Smooth muscle cell (in vitro differentiated cells): ENCODE data around the gene RXRA. TPM values are rescaled to one million over a fixed set of nuclear protein-coding genes. Genes with fewer than 3 reads are reported as not detected.

ENCODE experiments used
- DNase-seq: peaks from one replicate; lab custom pipeline; 2025; ENCODE audit not compliant: unreplicated experiment; lab: John Stamatoyannopoulos, UW
- H2AFZ ChIP-seq: fragments of 200-600 bp; sonication (generic); 2 replicates; pipeline ENCODE4 v1.6.0; 2016; ENCODE audit warnings: antibody characterized with exemption, low read depth, mild to moderate bottlenecking
- H3F3A ChIP-seq: fragments of 200-600 bp; sonication (generic); 2 replicates; pipeline ENCODE4 v1.6.0; 2017; ENCODE audit warnings: antibody characterized with exemption, low read depth
- H3K27ac ChIP-seq: fragments of 200-600 bp; sonication (generic); 2 replicates; pipeline ENCODE4 v1.5.1; 2016; ENCODE audit warnings: low read depth, mild to moderate bottlenecking
- H3K27me3 ChIP-seq: fragments of 200-600 bp; sonication (generic); 2 replicates; pipeline ENCODE4 v1.6.1; 2016; ENCODE audit warnings: low read depth, mild to moderate bottlenecking
- H3K36me3 ChIP-seq: fragments of 200-600 bp; sonication (generic); 2 replicates; pipeline ENCODE4 v1.5.1; 2016; ENCODE audit warnings: low read depth
- H3K4me1 ChIP-seq: fragments of 200-600 bp; sonication (generic); 2 replicates; pipeline ENCODE4 v1.5.1; 2016; ENCODE audit warnings: low read depth
- H3K4me2 ChIP-seq: fragments of 200-600 bp; sonication (generic); 2 replicates; pipeline ENCODE4 v1.6.0; 2016; ENCODE audit warnings: mild to moderate bottlenecking
- H3K4me3 ChIP-seq: fragments of 200-600 bp; sonication (generic); 2 replicates; pipeline ENCODE4 v1.5.1; 2016; ENCODE audit warnings: mild to moderate bottlenecking
- H3K79me2 ChIP-seq: fragments of 200-600 bp; sonication (generic); 2 replicates; pipeline ENCODE4 v1.6.0; 2016; ENCODE audit warnings: low read depth, mild to moderate bottlenecking
- H3K9ac ChIP-seq: fragments of 200-600 bp; sonication (generic); 2 replicates; pipeline ENCODE4 v1.6.0; 2016; ENCODE audit warnings: low read depth
- H3K9me3 ChIP-seq: fragments of 200-600 bp; sonication (generic); replicated peaks from 2 replicates; pipeline ENCODE4 v1.5.1; 2016; ENCODE audit warnings: low read depth
- H4K20me1 ChIP-seq: fragments of 200-600 bp; sonication (generic); 2 replicates; pipeline ENCODE4 v1.6.0; 2016; ENCODE audit warnings: low read depth
- WGBS: methylation state at CpG from one replicate; pipeline ENCODE4 v1.1.7; 2016; ENCODE audit warnings: low lambda C conversion rate; 5-methylcytosine and 5-hydroxymethylcytosine counted together
- polyA plus RNA-seq: library from polyadenylated mRNA; unstranded; fragments of >200 nt; fragmentation: Nextera tagmentation; extraction: Ambion mirVana; gene quantifications from 2 replicates; pipeline ENCODE4 v1.2.1, GENCODE V29; 2016
- total RNA-seq: library from RNA; depleted of rRNA; stranded (reverse); fragments of >200 nt; gene quantifications from 2 replicates; pipeline ENCODE4 v1.2.3, GENCODE V29; 2014
- TF ChIP-seq, protein P1 (sequence below): fragments of 200-600 bp; sonication (generic); IDR thresholded peaks from 2 replicates; pipeline ENCODE4 v1.5.1; 2017; ENCODE audit warnings: borderline replicate concordance, mild to moderate bottlenecking, antibody characterized with exemption; ENCODE audit not compliant: insufficient read depth, poor library complexity, severe bottlenecking

The RXRA gene
- total and polyA plus RNA-seq, 2 experiments from 2014 or later, result 8.9 to 23.1 TPM

GRCh38 chr9:134419000-134419683 is 92.9 kb downstream of the RXRA start:
- no peak for DNase-seq
- H3K36me3 ChIP-seq, result no peaks in the 10 kb centered on the region
- TF ChIP-seq, protein P1, sequence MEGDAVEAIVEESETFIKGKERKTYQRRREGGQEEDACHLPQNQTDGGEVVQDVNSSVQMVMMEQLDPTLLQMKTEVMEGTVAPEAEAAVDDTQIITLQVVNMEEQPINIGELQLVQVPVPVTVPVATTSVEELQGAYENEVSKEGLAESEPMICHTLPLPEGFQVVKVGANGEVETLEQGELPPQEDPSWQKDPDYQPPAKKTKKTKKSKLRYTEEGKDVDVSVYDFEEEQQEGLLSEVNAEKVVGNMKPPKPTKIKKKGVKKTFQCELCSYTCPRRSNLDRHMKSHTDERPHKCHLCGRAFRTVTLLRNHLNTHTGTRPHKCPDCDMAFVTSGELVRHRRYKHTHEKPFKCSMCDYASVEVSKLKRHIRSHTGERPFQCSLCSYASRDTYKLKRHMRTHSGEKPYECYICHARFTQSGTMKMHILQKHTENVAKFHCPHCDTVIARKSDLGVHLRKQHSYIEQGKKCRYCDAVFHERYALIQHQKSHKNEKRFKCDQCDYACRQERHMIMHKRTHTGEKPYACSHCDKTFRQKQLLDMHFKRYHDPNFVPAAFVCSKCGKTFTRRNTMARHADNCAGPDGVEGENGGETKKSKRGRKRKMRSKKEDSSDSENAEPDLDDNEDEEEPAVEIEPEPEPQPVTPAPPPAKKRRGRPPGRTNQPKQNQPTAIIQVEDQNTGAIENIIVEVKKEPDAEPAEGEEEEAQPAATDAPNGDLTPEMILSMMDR, result no peak
- no peaks in the 10 kb centered on the region for H3K9me3 ChIP-seq
- peaks cover 87% of the 10 kb centered on the region for H4K20me1 ChIP-seq
- no peak overlapping the region for H3K27ac ChIP-seq
- no peaks in the 10 kb centered on the region for H3K27me3 ChIP-seq
- H3K9ac ChIP-seq, result no peak overlapping the region
- no peaks in the 10 kb centered on the region for H3K79me2 ChIP-seq
- no peak overlapping the region for H3K4me3 ChIP-seq
- no peak overlapping the region for H3K4me2 ChIP-seq
- H3F3A ChIP-seq, result no peaks in the 10 kb centered on the region
- no peaks in the 10 kb centered on the region for H3K4me1 ChIP-seq
- H2AFZ ChIP-seq, result no peak overlapping the region
- 93% methylated on average over 23 of the region's 23 CpGs for WGBS

- Histone ChIP-seq H4K20me1 (peaks cover 87% of the 10 kb centered on the region), H3K4me3 (no peak overlapping the region), H3K36me3 (no peaks in the 10 kb centered on the region), H3K9me3 (no peaks in the 10 kb centered on the region), H3K27ac (no peak overlapping the region), H3K9ac (no peak overlapping the region), H3K27me3 (no peaks in the 10 kb centered on the region), H3K4me2 (no peak overlapping the region), H3F3A (no peaks in the 10 kb centered on the region), H3K4me1 (no peaks in the 10 kb centered on the region), H3K79me2 (no peaks in the 10 kb centered on the region), H2AFZ (no peak overlapping the region)
- no peak for DNase-seq
- TF ChIP-seq, protein P1, result no peak
- WGBS, result 78% methylated on average over 10 of the region's 10 CpGs
These were observed 93.4 kb downstream of the RXRA start for GRCh38 chr9:134419684-134420076.

DNA sequence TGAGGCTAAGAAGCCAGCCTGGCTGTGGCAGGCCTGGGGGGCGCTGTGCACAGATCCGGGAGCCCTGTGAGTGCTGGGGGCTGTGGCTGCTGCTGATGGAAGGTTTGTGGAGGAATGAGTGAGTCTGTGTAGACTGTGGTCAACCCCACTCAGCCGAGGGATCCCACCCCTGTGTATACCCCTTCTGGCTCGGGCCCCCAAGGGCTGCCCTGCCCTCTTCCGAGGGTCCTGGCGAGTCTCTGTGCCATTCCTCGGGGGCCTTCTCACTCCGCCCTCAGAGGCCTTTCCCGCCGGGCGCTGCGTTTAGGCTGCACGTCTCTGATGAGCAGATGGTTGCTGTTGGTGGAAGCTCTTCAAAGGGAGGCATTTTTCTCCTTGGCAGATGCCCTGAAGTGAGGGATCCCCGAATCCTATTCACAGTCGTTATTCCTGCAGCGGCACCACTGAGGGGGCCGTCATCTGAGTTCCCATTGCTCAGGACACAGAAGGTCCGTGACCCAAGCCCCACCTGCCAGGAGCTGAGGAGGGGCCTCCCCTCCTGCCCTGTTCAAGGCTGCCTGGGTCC is 94.1 kb downstream of the RXRA start:
- no peaks in the 10 kb centered on the region for H3K36me3 ChIP-seq
- H4K20me1 ChIP-seq, result peaks cover 88% of the 10 kb centered on the region
- H3K9me3 ChIP-seq, result no peaks in the 10 kb centered on the region
- H3K79me2 ChIP-seq, result no peaks in the 10 kb centered on the region
- TF ChIP-seq, protein P1, result no peak
- DNase-seq, result no peak
- H3K4me2 ChIP-seq, result no peak overlapping the region
- H3K27me3 ChIP-seq, result no peaks in the 10 kb centered on the region
- no peaks in the 10 kb centered on the region for H3K4me1 ChIP-seq
- no peaks in the 10 kb centered on the region for H3F3A ChIP-seq
- 97% methylated on average over 18 of the region's 18 CpGs for WGBS
- no peak overlapping the region for H2AFZ ChIP-seq
- no peak overlapping the region for H3K27ac ChIP-seq
- no peak overlapping the region for H3K9ac ChIP-seq
- H3K4me3 ChIP-seq, result no peak overlapping the region
